HepG2 (cell line): ENCODE measurements around the gene TBX15. TPM values are rescaled to one million over a fixed set of nuclear protein-coding genes. Genes with fewer than 3 reads are reported as not detected.

ENCODE experiments used
- ATAC-seq: fragments of 200-7000 bp; cut with Tn5 transposase; 3 replicates; pipeline ENCODE4 v1.9.1; 2020; ENCODE audit warnings: mild to moderate bottlenecking, moderate library complexity
- BruUV-seq: library from RNA; stranded (reverse); fragments of 400-500 nt; replicated peaks from 2 replicates; lab custom pipeline; 2021; lab: Mats Ljungman, UMichigan
- CTCF ChIA-PET: fragments of 300-600 bp; formaldehyde crosslinking; extraction: SDS; loops from one replicate; lab custom pipeline; 2021; ENCODE audit warnings: low total read pairs, inconsistent platforms, low intra/inter-chr PET ratio; lab: Yijun Ruan, JAX
- POLR2A ChIA-PET: fragments of 350-600 bp; sonication (Branson Sonifier 250); formaldehyde crosslinking; loops from one replicate; lab custom pipeline; 2020; ENCODE audit warnings: antibody characterized with exemption, inconsistent platforms; lab: Yijun Ruan, JAX
- DNase-seq: peaks from one replicate; pipeline ENCODE4 v3.0.0-alpha.2; 2015; ENCODE audit warnings: low spot score
- FAIRE-seq: peaks from 3 replicates; lab custom pipeline; 2011; peaks lifted over from hg19 to GRCh38; lab: Jason Lieb, UNC
- H2AFZ ChIP-seq: one replicate; pipeline ENCODE4 v1.6.1; 2011; ENCODE audit warnings: low read length, inconsistent platforms
- H3K27ac ChIP-seq: fragments of 300-600 bp; 3 replicates; pipeline ENCODE4 v1.8.0; 2011; ENCODE audit warnings: mixed run types, mild to moderate bottlenecking, mixed read lengths, low read length, inconsistent platforms; ENCODE audit not compliant: insufficient read depth; ENCODE audit errors: extremely low read length
- H3K27me3 ChIP-seq, 2 experiments: fragments of 200-600 bp in 1 of 2; 2 replicates in 1 of 2; 3 replicates in 1 of 2; pipeline versions ENCODE4 v1.6.0 to v1.8.0; 2011; ENCODE audit warnings: low read length in 2 of 2, mild to moderate bottlenecking in 2 of 2, moderate library complexity in 2 of 2, inconsistent platforms in 1 of 2; ENCODE audit not compliant: insufficient read depth in 2 of 2, control insufficient read depth in 1 of 2
- H3K36me3 ChIP-seq, 2 experiments: fragments of 200-600 bp in 1 of 2; replicated peaks in 1 of 2; 2 replicates in 1 of 2; 3 replicates in 1 of 2; pipeline versions ENCODE4 v1.5.1 to v1.8.0; 2011; ENCODE audit warnings: low read length in 2 of 2, inconsistent platforms in 1 of 2; ENCODE audit not compliant: insufficient read depth in 2 of 2, control insufficient read depth in 1 of 2
- H3K4me1 ChIP-seq: 2 replicates; pipeline ENCODE4 v1.5.1; 2012; ENCODE audit warnings: low read length, inconsistent platforms; ENCODE audit not compliant: insufficient read depth
- H3K4me2 ChIP-seq: 2 replicates; pipeline ENCODE4 v1.6.0; 2011; ENCODE audit warnings: low read depth, low read length, inconsistent platforms
- H3K4me3 ChIP-seq, 3 experiments: fragments of 200-600 bp in 1 of 3; sonication (generic), shearing (Covaris generic) in 1 of 3; replicated peaks in 1 of 3; 2 replicates each; pipeline ENCODE4 v1.5.1; 2011 to 2016; ENCODE audit warnings: low read length in 3 of 3, inconsistent platforms in 2 of 3, low read depth in 2 of 3, mild to moderate bottlenecking in 2 of 3, control low read depth in 1 of 3, mixed read lengths in 1 of 3; ENCODE audit not compliant: insufficient read depth in 1 of 3
- H3K79me2 ChIP-seq: one replicate; pipeline ENCODE4 v1.6.1; 2011; ENCODE audit warnings: low read length, inconsistent platforms; ENCODE audit not compliant: insufficient read depth
- H3K9ac ChIP-seq: 2 replicates; pipeline ENCODE4 v1.6.0; 2011; ENCODE audit warnings: mild to moderate bottlenecking, low read depth, low read length, inconsistent platforms; ENCODE audit not compliant: insufficient read depth
- H3K9me3 ChIP-seq: 2 replicates; pipeline ENCODE4 v1.5.1; 2012; ENCODE audit warnings: mild to moderate bottlenecking, low read length
- H4K20me1 ChIP-seq: 2 replicates; pipeline ENCODE4 v1.6.0; 2011; ENCODE audit warnings: inconsistent platforms, mild to moderate bottlenecking, low read length, moderate library complexity; ENCODE audit not compliant: insufficient read depth
- ATRX ChIP-seq: sonication (generic); formaldehyde crosslinking; IDR thresholded peaks from 2 replicates; pipeline ENCODE4 v1.4.0; 2020; ENCODE audit warnings: missing genetic modification reagents, borderline replicate concordance
- FOSL1 ChIP-seq: sonication (generic); formaldehyde crosslinking; IDR thresholded peaks from 2 replicates; pipeline ENCODE4 v1.9.0; 2021; ENCODE audit warnings: missing genetic modification reagents, borderline replicate concordance
- HMG20B ChIP-seq: conservative IDR thresholded peaks from 2 replicates; pipeline ENCODE4 v1.6.1; 2016; ENCODE audit warnings: missing genetic modification reagents, missing compliant biosample characterization
- RFX3 ChIP-seq: IDR thresholded peaks from 2 replicates; pipeline ENCODE4 v1.6.1; 2016; ENCODE audit warnings: missing biosample characterization, missing genetic modification reagents
- SALL2 ChIP-seq: sonication (generic); formaldehyde crosslinking; IDR thresholded peaks from 2 replicates; pipeline ENCODE4 v1.8.1; 2023; ENCODE audit warnings: mild to moderate bottlenecking, missing genetic modification reagents, inconsistent platforms
- ZFAT ChIP-seq: sonication (generic); formaldehyde crosslinking; conservative IDR thresholded peaks from 2 replicates; pipeline ENCODE4 v1.8.1; 2023; ENCODE audit warnings: missing genetic modification reagents, inconsistent platforms
- ZNF17 ChIP-seq: sonication (generic); formaldehyde crosslinking; IDR thresholded peaks from 2 replicates; pipeline ENCODE4 v1.5.0; 2020; ENCODE audit warnings: mild to moderate bottlenecking, missing genetic modification reagents
- ZNF318 ChIP-seq: sonication (generic); formaldehyde crosslinking; IDR thresholded peaks from 2 replicates; pipeline ENCODE4 v1.4.0; 2020; ENCODE audit warnings: mild to moderate bottlenecking, missing genetic modification reagents
- ZNF816 ChIP-seq: sonication (generic); formaldehyde crosslinking; IDR thresholded peaks from 2 replicates; pipeline ENCODE4 v1.8.0; 2022; ENCODE audit warnings: missing genetic modification reagents, mild to moderate bottlenecking, borderline replicate concordance
- WGBS: methylation state at CpG from one replicate; pipeline ENCODE4 v1.1.6; 2017; ENCODE audit warnings: low lambda C conversion rate; 5-methylcytosine and 5-hydroxymethylcytosine counted together
- in situ Hi-C: cut with HindIII; loops from 2 replicates; pipeline ENCODE4 v1.10.0; 2017; ENCODE audit warnings: low pct_unique_long_range_greater_than_20kb; ENCODE audit not compliant: extremely low pct_ligation_motif_present
- intact Hi-C: fragments of 100-400 bp; cut with micrococcal nuclease; formaldehyde crosslinking; loops from one replicate; pipeline ENCODE4 v1.10.0; 2022; ENCODE audit not compliant: unreplicated experiment
- polyA plus RNA-seq, 8 experiments: library from polyadenylated mRNA; depleted of rRNA in 3 of 8; stranded (reverse) in 7 of 8; unstranded in 1 of 8; fragments of >200 nt; fragmentation: Illumina TruSeq in 4 of 8; extraction: Trizol in 4 of 8; gene quantifications; 2 replicates each; pipeline versions ENCODE4 v1.2.1 to v1.2.3, GENCODE V29; 2011 to 2016; ENCODE audit warnings: low read depth in 4 of 8, missing spikeins in 1 of 8, mixed read lengths in 1 of 8; ENCODE audit not compliant: insufficient read depth in 1 of 8
- total RNA-seq, 5 experiments: library from RNA; depleted of rRNA; stranded (reverse); fragments of >200 nt; fragmentation: Illumina TruSeq; extraction: Trizol; gene quantifications; 2 replicates each; pipeline ENCODE4 v1.2.3, GENCODE V29; 2016; ENCODE audit warnings: low read depth in 1 of 5
- TF ChIP-seq, protein P1 (sequence below): IDR thresholded peaks from 2 replicates; pipeline ENCODE4 v1.6.1; 2016; ENCODE audit warnings: low read depth, borderline replicate concordance

TBX15 gene
- total and polyA plus RNA-seq, 2 of the 13 experiments (the other 11 are each of a cell fraction or from before 2014, with no cell fraction given), result 0.42 to 1.9 TPM

- Histone ChIP-seq H4K20me1 (no peaks in the 10 kb centered on the region), H3K4me1 (peaks cover 9% of the 10 kb centered on the region; the same call in 1 of the 2 replicates), H2AFZ (no peak overlapping the region), H3K9me3 (no peaks in the 10 kb centered on the region), H3K27me3 (no peaks in the 10 kb centered on the region), H3K79me2 (no peaks in the 10 kb centered on the region), H3K9ac (no peak overlapping the region), H3K4me2 (no peak overlapping the region), H3K27ac (no peak overlapping the region), H3K4me3 (no peak overlapping the region), H3K36me3 (no peaks in the 10 kb centered on the region)
- 92% methylated on average over 23 of the region's 23 CpGs for WGBS
- no peak for ATAC-seq
- intact Hi-C loops, result no loop called here
- FAIRE-seq, result no peak
- CTCF ChIA-PET, result no interaction called here
- DNase-seq, result no peak
- BruUV-seq, result no TSS peak
- no peak for TF ChIP-seq ATRX
- no peak for TF ChIP-seq ZNF17 (CRISPR knock-in tag)
- TF ChIP-seq FOSL1, result no peak
- TF ChIP-seq RFX3 (CRISPR knock-in tag), result no peak
- no peak for TF ChIP-seq SALL2 (CRISPR knock-in tag)
- TF ChIP-seq ZNF816, result no peak
- POLR2A ChIA-PET, result no interaction called here
- in situ Hi-C loops, result no loop called here
These were observed 9.0 kb downstream of the TBX15 start for GRCh38 chr1:118978914-118979701.

- WGBS, result 29% methylated on average over 2 of the region's 2 CpGs
- H3K9me3 ChIP-seq, result no peaks in the 10 kb centered on the region
- no peak for ATAC-seq
- H3K9ac ChIP-seq, result no peak overlapping the region
- H3K4me1 ChIP-seq, result peaks cover 9% of the 10 kb centered on the region; the same call in 1 of the 2 replicates
- no peak overlapping the region for H3K27ac ChIP-seq
- H2AFZ ChIP-seq, result no peak overlapping the region
- H4K20me1 ChIP-seq, result no peaks in the 10 kb centered on the region
- no peaks in the 10 kb centered on the region for H3K27me3 ChIP-seq
- H3K4me2 ChIP-seq, result no peak overlapping the region
- BruUV-seq, result no TSS peak
- H3K36me3 ChIP-seq, result no peaks in the 10 kb centered on the region
- no peak for FAIRE-seq
- no peak overlapping the region for H3K4me3 ChIP-seq
- CTCF ChIA-PET, result no interaction called here
- in situ Hi-C loops, result no loop called here
- H3K79me2 ChIP-seq, result no peaks in the 10 kb centered on the region
- POLR2A ChIA-PET, result no interaction called here
- intact Hi-C loops, result no loop called here
- DNase-seq, result no peak
- TF ChIP-seq, protein P1, sequence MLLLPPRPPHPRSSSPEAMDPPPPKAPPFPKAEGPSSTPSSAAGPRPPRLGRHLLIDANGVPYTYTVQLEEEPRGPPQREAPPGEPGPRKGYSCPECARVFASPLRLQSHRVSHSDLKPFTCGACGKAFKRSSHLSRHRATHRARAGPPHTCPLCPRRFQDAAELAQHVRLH (CRISPR knock-in tag), result no peak
- TF ChIP-seq ZFAT (CRISPR knock-in tag), result no peak
- TF ChIP-seq ZNF318 (CRISPR knock-in tag), result no peak
- TF ChIP-seq HMG20B (CRISPR knock-in tag), result no peak
These were observed 10.5 kb downstream of the TBX15 start for GRCh38 chr1:118977600-118977999.
